Measurements from ENCODE around the gene YBX1.

YBX1 gene

GRCh38 chr1:42660907-42661500 lies 21.2 kb upstream of the YBX1 start:
- Histone ChIP-seq H3K4me3 (ENCODE audit: control insufficient read depth in 1 of 7, extremely low read depth in 1 of 7, insufficient read depth in 4 of 7, low read depth in 2 of 7, low read length in 6 of 7) (no peak overlapping the region), H3K4me1 (ENCODE audit: control extremely low read depth in 1 of 4, control insufficient read depth in 4 of 4, insufficient read depth in 4 of 4, low read length in 3 of 4) (peaks cover 13 to 25% (median 21%) of the 10 kb centered on the region in 4 experiments), H3K36me3 (ENCODE audit: control insufficient read depth in 4 of 4, insufficient read depth in 4 of 4, low read length in 3 of 4) (peaks cover 17 to 54% (median 35%) of the 10 kb centered on the region in 4 experiments), H3K9me3 (ENCODE audit: control extremely low read depth in 1 of 5, control insufficient read depth in 4 of 5, insufficient read depth in 2 of 5, low read depth in 1 of 5, low read length in 4 of 5) (no peaks in the 10 kb centered on the region), H3K27ac (ENCODE audit: insufficient read depth in 1 of 2, low read depth in 1 of 2, low read length in 2 of 2, poor library complexity in 1 of 2, severe bottlenecking in 2 of 2) (no peak overlapping the region), H3K27me3 (replicated peaks in 2 of 5; ENCODE audit: control insufficient read depth in 4 of 5, insufficient read depth in 5 of 5, low read length in 4 of 5) (no peaks in the 10 kb centered on the region)
- WGBS (ENCODE audit: insufficient coverage), result 100% methylated on average over 2 of the region's 3 CpGs
- CTCF ChIA-PET, result interaction anchor here (1.0 to 1.3 kb wide), 2 partner anchors 8 to 86 kb away, joined by 3 to 4 read pairs; no protein-coding TSS in a partner anchor
- POLR2A ChIA-PET, result no interaction called here
- DNase-seq, result no peak

GRCh38 chr1:42669936-42670335 lies 12.3 kb upstream of the YBX1 start:
- CTCF ChIA-PET, result interaction anchor here (1.5 kb wide), 1 partner anchor 9 kb away, joined by 4 read pairs; no protein-coding TSS in a partner anchor
- Histone ChIP-seq H3K36me3 (ENCODE audit: control insufficient read depth in 4 of 4, insufficient read depth in 4 of 4, low read length in 3 of 4) (peaks cover 36 to 72% (median 60%) of the 10 kb centered on the region in 4 experiments), H3K27ac (ENCODE audit: insufficient read depth in 1 of 2, low read depth in 1 of 2, low read length in 2 of 2, poor library complexity in 1 of 2, severe bottlenecking in 2 of 2) (no peak overlapping the region), H3K4me3 (ENCODE audit: control insufficient read depth in 1 of 7, extremely low read depth in 1 of 7, insufficient read depth in 4 of 7, low read depth in 2 of 7, low read length in 6 of 7) (no peak overlapping the region), H3K4me1 (ENCODE audit: control extremely low read depth in 1 of 4, control insufficient read depth in 4 of 4, insufficient read depth in 4 of 4, low read length in 3 of 4) (peaks cover 0 to 7% (median under 1%) of the 10 kb centered on the region in 4 experiments), H3K27me3 (replicated peaks in 2 of 5; ENCODE audit: control insufficient read depth in 4 of 5, insufficient read depth in 5 of 5, low read length in 4 of 5) (no peaks in the 10 kb centered on the region), H3K9me3 (ENCODE audit: control extremely low read depth in 1 of 5, control insufficient read depth in 4 of 5, insufficient read depth in 2 of 5, low read depth in 1 of 5, low read length in 4 of 5) (no peaks in the 10 kb centered on the region)
- WGBS (ENCODE audit: insufficient coverage), result no CpG with 5 or more reads among the region's 3 CpGs
- POLR2A ChIA-PET, result no interaction called here
- no peak for DNase-seq

GRCh38 chr1:42670425-42670824 lies 11.8 kb upstream of the YBX1 start:
- WGBS (ENCODE audit: insufficient coverage), result 100% methylated on average over 1 of the region's 4 CpGs
- Histone ChIP-seq H3K4me3 (ENCODE audit: control insufficient read depth in 1 of 7, extremely low read depth in 1 of 7, insufficient read depth in 4 of 7, low read depth in 2 of 7, low read length in 6 of 7) (no peak overlapping the region), H3K36me3 (ENCODE audit: control insufficient read depth in 4 of 4, insufficient read depth in 4 of 4, low read length in 3 of 4) (peaks cover 33 to 74% (median 62%) of the 10 kb centered on the region in 4 experiments), H3K4me1 (ENCODE audit: control extremely low read depth in 1 of 4, control insufficient read depth in 4 of 4, insufficient read depth in 4 of 4, low read length in 3 of 4) (peaks cover 0 to 7% (median under 1%) of the 10 kb centered on the region in 4 experiments), H3K27me3 (replicated peaks in 2 of 5; ENCODE audit: control insufficient read depth in 4 of 5, insufficient read depth in 5 of 5, low read length in 4 of 5) (no peaks in the 10 kb centered on the region), H3K27ac (ENCODE audit: insufficient read depth in 1 of 2, low read depth in 1 of 2, low read length in 2 of 2, poor library complexity in 1 of 2, severe bottlenecking in 2 of 2) (no peak overlapping the region), H3K9me3 (ENCODE audit: control extremely low read depth in 1 of 5, control insufficient read depth in 4 of 5, insufficient read depth in 2 of 5, low read depth in 1 of 5, low read length in 4 of 5) (no peaks in the 10 kb centered on the region)
- POLR2A ChIA-PET, result no interaction called here
- CTCF ChIA-PET, result interaction anchor here (1.0 kb wide), 1 partner anchor 9 kb away, joined by 3 read pairs; no protein-coding TSS in a partner anchor
- DNase-seq, result no peak

- ChIA-PET CTCF (interaction anchor here (1.2 kb wide), 1 partner anchor 17 kb away, joined by 3 read pairs; no protein-coding TSS in a partner anchor), POLR2A (no interaction called here)
- Histone ChIP-seq H3K36me3 (ENCODE audit: control insufficient read depth in 4 of 4, insufficient read depth in 4 of 4, low read length in 3 of 4) (peaks cover 16 to 50% (median 41%) of the 10 kb centered on the region in 4 experiments), H3K9me3 (ENCODE audit: control extremely low read depth in 1 of 5, control insufficient read depth in 4 of 5, insufficient read depth in 2 of 5, low read depth in 1 of 5, low read length in 4 of 5) (no peaks in the 10 kb centered on the region), H3K27me3 (replicated peaks in 2 of 5; ENCODE audit: control insufficient read depth in 4 of 5, insufficient read depth in 5 of 5, low read length in 4 of 5) (no peaks in the 10 kb centered on the region), H3K27ac (ENCODE audit: insufficient read depth in 1 of 2, low read depth in 1 of 2, low read length in 2 of 2, poor library complexity in 1 of 2, severe bottlenecking in 2 of 2) (no peak overlapping the region), H3K4me3 (ENCODE audit: control insufficient read depth in 1 of 7, extremely low read depth in 1 of 7, insufficient read depth in 4 of 7, low read depth in 2 of 7, low read length in 6 of 7) (no peak overlapping the region), H3K4me1 (ENCODE audit: control extremely low read depth in 1 of 4, control insufficient read depth in 4 of 4, insufficient read depth in 4 of 4, low read length in 3 of 4) (peaks cover 0 to 7% (median under 1%) of the 10 kb centered on the region in 4 experiments)
- DNase-seq, result peak in 2 of 3 donors; percentile 26 to 48
These were observed 8.0 kb upstream of the YBX1 start for GRCh38 chr1:42674214-42674613.

GRCh38 chr1:42674682-42675081 lies 7.5 kb upstream of the YBX1 start:
- Histone ChIP-seq H3K27me3 (replicated peaks in 2 of 5; ENCODE audit: control insufficient read depth in 4 of 5, insufficient read depth in 5 of 5, low read length in 4 of 5) (no peaks in the 10 kb centered on the region), H3K36me3 (ENCODE audit: control insufficient read depth in 4 of 4, insufficient read depth in 4 of 4, low read length in 3 of 4) (peaks cover 16 to 53% (median 39%) of the 10 kb centered on the region in 4 experiments), H3K4me3 (ENCODE audit: control insufficient read depth in 1 of 7, extremely low read depth in 1 of 7, insufficient read depth in 4 of 7, low read depth in 2 of 7, low read length in 6 of 7) (no peak overlapping the region), H3K27ac (ENCODE audit: insufficient read depth in 1 of 2, low read depth in 1 of 2, low read length in 2 of 2, poor library complexity in 1 of 2, severe bottlenecking in 2 of 2) (no peak overlapping the region), H3K4me1 (ENCODE audit: control extremely low read depth in 1 of 4, control insufficient read depth in 4 of 4, insufficient read depth in 4 of 4, low read length in 3 of 4) (peaks cover 0 to 7% (median under 1%) of the 10 kb centered on the region in 4 experiments), H3K9me3 (ENCODE audit: control extremely low read depth in 1 of 5, control insufficient read depth in 4 of 5, insufficient read depth in 2 of 5, low read depth in 1 of 5, low read length in 4 of 5) (no peaks in the 10 kb centered on the region)
- POLR2A ChIA-PET, result no interaction called here
- no CpG with 5 or more reads among the region's 1 CpG for WGBS (ENCODE audit: insufficient coverage)
- DNase-seq, result no peak
- CTCF ChIA-PET, result interaction anchor here (0.9 to 1.4 kb wide), 3 partner anchors 9 to 73 kb away, joined by 3 to 7 read pairs (median 3); no protein-coding TSS in a partner anchor

GRCh38 chr1:42675467-42675866 lies 6.8 kb upstream of the YBX1 start:
- no peak for DNase-seq
- H3K9me3 ChIP-seq (ENCODE audit: control extremely low read depth in 1 of 5, control insufficient read depth in 4 of 5, insufficient read depth in 2 of 5, low read depth in 1 of 5, low read length in 4 of 5), result no peaks in the 10 kb centered on the region
- ChIA-PET CTCF (interaction anchor here (0.9 to 1.4 kb wide), 3 partner anchors 8 to 72 kb away, joined by 3 to 7 read pairs (median 3); no protein-coding TSS in a partner anchor), POLR2A (interaction anchor here (0.6 kb wide), 1 partner anchor 123 kb away, joined by 3 read pairs; no protein-coding TSS in a partner anchor)
- 100% methylated on average over 2 of the region's 3 CpGs for WGBS (ENCODE audit: insufficient coverage)
- H3K4me3 ChIP-seq (ENCODE audit: control insufficient read depth in 1 of 7, extremely low read depth in 1 of 7, insufficient read depth in 4 of 7, low read depth in 2 of 7, low read length in 6 of 7), result no peak overlapping the region
- no peak overlapping the region for H3K27ac ChIP-seq (ENCODE audit: insufficient read depth in 1 of 2, low read depth in 1 of 2, low read length in 2 of 2, poor library complexity in 1 of 2, severe bottlenecking in 2 of 2)
- no peaks in the 10 kb centered on the region for H3K27me3 ChIP-seq (replicated peaks in 2 of 5; ENCODE audit: control insufficient read depth in 4 of 5, insufficient read depth in 5 of 5, low read length in 4 of 5)
- peaks cover 13 to 46% (median 33%) of the 10 kb centered on the region in 4 experiments for H3K36me3 ChIP-seq (ENCODE audit: control insufficient read depth in 4 of 4, insufficient read depth in 4 of 4, low read length in 3 of 4)
- peaks cover 3 to 12% (median 4%) of the 10 kb centered on the region in 4 experiments for H3K4me1 ChIP-seq (ENCODE audit: control extremely low read depth in 1 of 4, control insufficient read depth in 4 of 4, insufficient read depth in 4 of 4, low read length in 3 of 4)

GRCh38 chr1:42676534-42677087 lies 5.6 kb upstream of the YBX1 start:
- H3K27ac ChIP-seq (ENCODE audit: insufficient read depth in 1 of 2, low read depth in 1 of 2, low read length in 2 of 2, poor library complexity in 1 of 2, severe bottlenecking in 2 of 2), result no peak overlapping the region
- peaks cover 13 to 45% (median 28%) of the 10 kb centered on the region in 4 experiments for H3K36me3 ChIP-seq (ENCODE audit: control insufficient read depth in 4 of 4, insufficient read depth in 4 of 4, low read length in 3 of 4)
- H3K4me1 ChIP-seq (ENCODE audit: control extremely low read depth in 1 of 4, control insufficient read depth in 4 of 4, insufficient read depth in 4 of 4, low read length in 3 of 4), result peaks cover 11 to 23% (median 14%) of the 10 kb centered on the region in 4 experiments
- H3K4me3 ChIP-seq (ENCODE audit: control insufficient read depth in 1 of 7, extremely low read depth in 1 of 7, insufficient read depth in 4 of 7, low read depth in 2 of 7, low read length in 6 of 7), result no peak overlapping the region
- H3K9me3 ChIP-seq (ENCODE audit: control extremely low read depth in 1 of 5, control insufficient read depth in 4 of 5, insufficient read depth in 2 of 5, low read depth in 1 of 5, low read length in 4 of 5), result no peaks in the 10 kb centered on the region
- no peak for DNase-seq
- H3K27me3 ChIP-seq (replicated peaks in 2 of 5; ENCODE audit: control insufficient read depth in 4 of 5, insufficient read depth in 5 of 5, low read length in 4 of 5), result no peaks in the 10 kb centered on the region
- ChIA-PET CTCF (no interaction called here), POLR2A (interaction anchor here (0.6 kb wide), 2 partner anchors 87 to 324 kb away, joined by 5 to 6 read pairs; no protein-coding TSS in a partner anchor)
- WGBS (ENCODE audit: insufficient coverage), result 83% methylated on average over 1 of the region's 3 CpGs
